Epidermal melanocyte (primary cell): ENCODE data around the gene GARRE1.
"Not testable (repeated sequence)": the region's sequence is repeated elsewhere in the genome, so short reads cannot be mapped to it uniquely, and the experiment has no call there.

Experiments
- DNase-seq: peaks from one replicate; pipeline ENCODE4 v3.0.0; 2011; ENCODE audit warnings: low spot score; ENCODE audit not compliant: insufficient read length

GARRE1 gene, protein sequence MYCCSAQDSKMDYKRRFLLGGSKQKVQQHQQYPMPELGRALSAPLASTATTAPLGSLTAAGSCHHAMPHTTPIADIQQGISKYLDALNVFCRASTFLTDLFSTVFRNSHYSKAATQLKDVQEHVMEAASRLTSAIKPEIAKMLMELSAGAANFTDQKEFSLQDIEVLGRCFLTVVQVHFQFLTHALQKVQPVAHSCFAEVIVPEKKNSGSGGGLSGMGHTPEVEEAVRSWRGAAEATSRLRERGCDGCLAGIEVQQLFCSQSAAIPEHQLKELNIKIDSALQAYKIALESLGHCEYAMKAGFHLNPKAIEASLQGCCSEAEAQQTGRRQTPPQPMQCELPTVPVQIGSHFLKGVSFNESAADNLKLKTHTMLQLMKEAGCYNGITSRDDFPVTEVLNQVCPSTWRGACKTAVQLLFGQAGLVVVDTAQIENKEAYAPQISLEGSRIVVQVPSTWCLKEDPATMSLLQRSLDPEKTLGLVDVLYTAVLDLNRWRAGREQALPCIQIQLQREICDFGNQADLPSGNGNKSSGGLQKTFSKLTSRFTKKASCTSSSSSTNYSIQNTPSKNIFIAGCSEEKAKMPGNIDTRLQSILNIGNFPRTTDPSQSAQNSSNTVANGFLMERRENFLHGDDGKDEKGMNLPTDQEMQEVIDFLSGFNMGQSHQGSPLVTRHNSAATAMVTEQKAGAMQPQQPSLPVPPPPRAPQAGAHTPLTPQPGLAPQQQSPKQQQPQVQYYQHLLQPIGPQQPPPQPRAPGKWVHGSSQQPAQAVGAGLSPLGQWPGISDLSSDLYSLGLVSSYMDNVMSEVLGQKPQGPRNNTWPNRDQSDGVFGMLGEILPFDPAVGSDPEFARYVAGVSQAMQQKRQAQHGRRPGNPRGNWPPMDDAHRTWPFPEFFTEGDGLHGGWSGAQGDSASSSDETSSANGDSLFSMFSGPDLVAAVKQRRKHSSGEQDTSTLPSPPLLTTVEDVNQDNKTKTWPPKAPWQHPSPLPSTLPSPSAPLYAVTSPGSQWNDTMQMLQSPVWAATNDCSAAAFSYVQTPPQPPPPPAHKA (N-terminal part only)

DNA sequence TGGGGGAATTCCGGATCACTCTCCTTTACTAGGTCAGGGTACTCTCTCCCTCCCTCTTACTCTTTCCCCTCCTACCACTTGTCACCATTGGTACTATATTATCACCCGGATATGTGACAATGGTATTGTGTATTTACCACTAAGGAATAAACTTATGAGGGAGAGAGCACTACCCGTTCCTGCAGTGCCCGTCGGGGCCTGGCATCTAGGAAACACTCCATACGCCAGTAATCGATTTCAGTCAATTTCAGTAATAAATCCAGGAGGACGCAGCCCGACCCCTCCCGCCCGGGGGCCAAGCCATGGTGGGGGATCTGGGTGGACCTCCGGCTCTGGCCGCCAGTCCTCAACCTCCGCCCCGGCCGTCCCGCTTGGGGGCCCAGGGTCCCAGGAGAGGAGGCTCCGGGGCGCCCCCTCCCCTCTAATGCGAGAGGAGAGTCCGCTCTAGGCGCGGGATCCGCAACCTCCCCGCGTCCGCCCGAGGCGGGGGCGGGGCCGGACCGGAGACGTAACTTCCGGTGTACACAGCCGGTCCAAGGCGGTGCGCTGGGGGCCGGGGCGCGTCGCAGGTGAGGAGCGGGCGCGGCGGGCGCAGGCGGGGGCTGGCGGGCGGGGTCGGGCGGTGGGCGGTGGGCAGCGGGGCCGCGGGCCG, at the start of gene GARRE1:
TSS of gene GARRE1 (plus strand) at position 509 of the 652 bp plus-strand sequence. CDS start 45,920 bp downstream, outside the sequence.
- peak; percentile 51 for DNase-seq

DNA sequence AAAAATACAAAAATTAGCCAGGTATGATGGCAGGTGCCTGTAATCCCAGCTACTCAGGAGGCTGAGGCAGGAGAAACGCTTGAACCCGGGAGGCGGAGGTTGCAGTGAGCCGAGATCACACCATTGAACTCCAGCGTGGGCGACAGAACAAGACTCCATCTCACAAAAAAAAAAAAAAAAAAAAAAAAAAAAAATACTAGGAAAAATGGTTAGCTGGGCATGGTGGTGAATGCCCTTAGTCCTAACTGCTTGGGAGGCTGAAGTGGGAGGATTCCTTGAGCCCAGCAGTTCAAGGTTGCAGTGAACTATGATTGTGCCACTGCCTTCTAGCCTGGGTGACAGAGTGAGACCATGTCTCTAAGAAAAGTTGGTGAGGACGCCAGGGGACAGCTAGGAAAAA, 49.0 kb upstream of the GARRE1 start:
- DNase-seq, result not testable (repeated sequence)

DNA sequence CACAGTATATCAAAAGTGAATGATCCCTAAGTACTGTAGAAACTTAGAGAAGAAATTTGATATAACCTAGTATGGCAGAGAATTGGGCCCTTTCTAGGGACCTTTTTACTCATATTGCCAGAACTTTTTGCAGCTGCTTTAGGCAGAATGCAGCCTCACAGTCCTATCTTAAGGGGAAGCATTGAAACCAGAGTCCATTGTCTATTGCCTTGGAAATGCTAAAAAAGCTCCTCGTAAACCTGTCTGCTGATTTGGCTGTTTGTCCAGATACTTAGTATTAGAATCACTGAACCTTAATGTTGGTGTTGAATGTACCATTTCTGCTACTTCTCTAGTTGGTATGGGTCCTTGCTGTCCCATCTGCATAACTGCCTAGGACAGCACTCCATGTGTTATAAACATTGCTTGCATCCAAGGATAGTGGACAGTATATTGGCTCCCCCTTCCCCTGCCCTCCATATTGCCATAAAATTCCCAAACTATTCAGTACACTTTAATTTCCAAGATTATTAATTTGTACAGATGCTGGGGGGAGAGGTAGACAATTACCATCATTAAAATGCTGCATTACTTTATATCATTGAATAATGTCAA, 46.0 kb upstream of the GARRE1 start:
- DNase-seq, result no peak

DNA sequence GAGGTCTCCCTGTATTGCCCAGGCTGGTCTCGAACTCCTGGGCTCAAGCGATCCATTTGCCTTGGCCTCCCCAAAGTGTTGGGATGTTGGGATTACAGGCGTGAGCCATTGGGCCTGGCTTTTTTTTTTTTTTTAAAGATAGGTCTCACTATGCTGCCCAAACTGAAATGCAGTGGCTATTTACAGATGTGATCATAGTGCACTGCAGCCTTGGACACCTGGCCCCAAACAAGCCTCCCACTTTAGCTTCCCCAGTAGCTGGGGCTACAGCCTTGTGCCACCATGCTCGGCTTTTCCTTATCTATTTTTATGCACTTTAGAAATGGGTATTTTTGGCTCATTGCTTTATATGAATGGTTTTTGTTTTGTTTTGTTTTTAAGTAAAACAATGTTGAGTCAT, 44.6 kb upstream of the GARRE1 start:
- no peak for DNase-seq

DNA sequence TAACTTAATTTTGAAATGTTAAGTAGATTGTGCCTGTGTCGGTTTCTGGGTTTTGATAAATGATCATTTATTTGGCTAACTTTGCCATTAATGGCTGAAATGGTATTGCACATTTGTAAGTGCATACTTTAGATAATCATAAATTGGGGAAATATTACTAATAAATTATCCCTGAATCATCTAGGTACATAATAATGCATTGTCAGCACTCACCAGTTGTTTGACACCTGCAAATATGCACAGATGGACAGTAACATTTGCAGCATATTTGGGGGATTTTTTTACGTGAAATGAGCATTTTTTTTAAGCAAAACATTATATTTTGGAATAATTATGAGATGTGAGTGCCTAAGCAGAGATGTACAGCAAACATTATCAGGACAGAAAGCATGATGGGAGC, 41.1 kb upstream of the GARRE1 start:
- no peak for DNase-seq

DNA sequence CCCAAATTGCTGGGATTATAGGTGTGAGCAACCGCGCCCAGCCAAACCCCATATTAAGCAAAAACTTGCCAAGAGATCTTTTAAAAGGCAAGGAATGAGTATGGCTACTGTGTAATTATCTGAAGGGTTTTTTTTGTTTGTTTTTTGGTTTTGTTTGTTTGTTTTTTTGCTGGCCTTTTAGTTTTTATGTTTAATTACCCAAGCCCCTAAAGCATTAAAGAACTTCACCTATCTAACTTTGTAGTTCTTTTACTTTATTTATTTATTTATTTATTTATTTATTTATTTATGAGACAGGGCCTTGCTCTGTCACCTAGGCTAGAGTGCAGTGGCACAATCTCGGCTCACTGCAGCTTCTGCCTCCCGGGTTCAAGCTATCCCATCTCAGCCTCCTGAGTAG, 40.3 kb upstream of the GARRE1 start:
- DNase-seq, result no peak

DNA sequence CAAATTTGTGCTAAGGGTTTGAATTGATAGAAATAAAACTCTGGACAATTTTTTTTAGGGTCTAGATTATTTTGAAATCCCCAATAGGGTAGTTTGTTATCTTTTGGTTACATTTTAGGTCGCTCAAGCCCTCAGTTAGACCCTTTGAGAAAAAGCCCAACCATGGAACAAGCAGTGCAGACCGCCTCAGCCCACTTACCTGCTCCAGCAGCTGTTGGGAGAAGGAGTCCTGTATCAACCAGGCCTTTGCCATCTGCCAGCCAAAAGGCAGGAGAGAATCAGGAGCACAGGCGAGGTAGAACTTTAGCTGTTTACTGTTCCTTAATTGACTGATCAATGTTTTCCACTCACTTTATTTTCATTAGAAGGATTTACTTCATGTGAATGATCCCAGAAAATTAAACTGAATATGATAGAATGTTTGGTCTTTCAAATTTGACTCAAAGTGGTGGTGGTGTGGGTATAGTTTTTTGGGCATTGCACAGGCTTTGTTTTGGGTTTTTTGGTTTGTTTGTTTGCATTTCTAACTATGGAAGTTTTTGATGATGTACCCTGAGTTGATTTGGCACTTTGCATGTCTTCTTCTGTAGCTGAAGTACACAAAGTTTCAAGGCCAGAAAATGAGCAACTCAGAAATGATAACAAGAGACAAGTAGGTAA, 39.2 kb upstream of the GARRE1 start:
- no peak for DNase-seq

DNA sequence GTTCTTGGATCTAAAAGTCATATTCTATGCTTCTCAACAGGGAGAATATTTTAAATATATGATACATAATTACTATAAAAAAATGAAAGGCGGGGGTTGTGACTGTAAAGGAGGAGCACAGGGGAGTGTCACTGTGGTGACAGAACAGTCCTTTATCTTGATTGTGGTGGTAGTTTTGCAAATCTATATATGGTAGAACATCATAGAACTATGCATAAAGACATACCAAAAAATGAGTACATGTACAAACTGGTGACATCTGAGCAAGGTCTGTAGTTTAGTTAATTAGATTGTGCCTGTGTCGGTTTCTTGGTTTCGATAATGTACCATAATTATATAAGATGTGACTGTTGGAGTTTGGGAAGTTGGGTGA, 38.7 kb upstream of the GARRE1 start:
- no peak for DNase-seq

DNA sequence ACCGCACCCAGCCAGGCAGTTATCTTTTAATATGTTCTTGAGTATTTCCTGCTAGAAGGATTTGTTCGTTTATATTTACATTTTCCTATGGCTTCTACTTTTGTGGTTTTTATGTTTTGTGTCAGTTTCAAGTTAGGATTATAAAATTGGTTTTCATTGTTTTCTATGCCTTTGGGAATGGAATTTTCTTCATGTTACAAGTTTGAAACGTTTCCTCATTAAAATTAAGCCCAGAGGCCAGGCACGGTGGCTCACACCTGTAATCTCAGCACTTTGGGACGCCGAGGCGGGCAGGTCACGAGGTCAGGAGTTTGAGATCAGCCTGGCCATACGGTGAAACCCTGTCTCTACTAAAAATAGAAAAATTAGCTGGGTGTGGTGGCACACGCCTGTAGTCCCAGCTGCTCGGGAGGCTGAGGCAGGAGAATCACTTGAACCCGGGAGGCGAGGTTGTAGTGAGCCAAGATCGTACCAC, 37.6 kb upstream of the GARRE1 start:
- not testable (repeated sequence) for DNase-seq

DNA sequence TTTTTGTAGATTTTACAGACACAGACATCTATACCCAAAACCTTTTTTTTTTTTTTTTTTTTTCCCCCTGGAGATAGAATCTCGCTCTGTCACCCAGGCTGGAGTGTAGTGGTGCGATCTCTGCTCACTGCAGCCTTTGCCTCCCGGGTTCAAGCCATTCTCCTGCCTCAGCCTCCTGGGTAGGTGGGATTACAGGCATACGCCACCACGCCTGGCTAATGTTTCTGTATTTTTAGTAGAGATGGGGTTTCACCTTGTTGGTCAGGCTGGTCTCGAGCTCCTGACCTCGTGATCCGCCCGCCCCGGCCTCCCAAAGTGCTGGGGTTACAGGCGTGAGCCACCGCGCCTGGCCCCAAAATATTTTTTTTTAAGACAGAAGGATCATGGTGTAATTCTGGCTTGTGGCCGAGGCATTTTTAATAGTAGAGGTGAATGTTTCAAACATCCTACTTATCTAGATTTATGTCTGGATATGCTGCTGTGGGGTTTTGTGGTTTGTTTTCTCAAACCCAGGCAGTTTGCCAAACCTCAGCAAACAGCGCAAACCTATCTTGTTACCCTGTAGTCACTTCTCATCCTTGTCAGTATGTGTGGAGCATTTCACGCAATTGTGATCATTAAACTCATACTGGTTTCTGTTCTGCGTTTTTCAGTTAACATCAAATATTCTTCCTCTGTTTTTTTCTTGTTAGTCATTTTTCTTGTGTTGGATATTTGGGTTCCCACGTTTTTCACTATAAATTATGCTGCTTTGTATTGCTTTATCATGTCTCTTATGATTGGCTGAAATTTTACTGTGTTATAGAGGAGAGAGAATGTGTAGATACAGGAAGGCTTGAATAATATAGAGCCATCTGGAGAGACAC, 36.2 kb upstream of the GARRE1 start:
- no peak for DNase-seq

DNA sequence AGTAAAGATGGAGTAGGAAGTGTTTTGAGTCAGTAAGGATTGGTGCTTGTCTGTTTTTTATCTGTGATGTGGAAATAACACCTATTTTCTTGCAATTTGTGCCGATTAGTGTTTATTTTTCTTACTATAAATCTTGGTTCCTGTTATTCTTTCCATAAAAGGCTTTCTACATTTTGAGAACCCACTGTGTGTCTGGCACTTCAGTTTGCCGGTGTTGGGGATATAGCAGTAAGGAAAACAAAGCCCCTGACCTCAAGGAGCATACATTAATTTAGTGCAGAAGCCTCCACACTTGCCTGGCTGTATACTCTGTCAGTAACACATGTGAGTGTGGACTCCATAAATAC, 35.6 kb upstream of the GARRE1 start:
- no peak for DNase-seq

DNA sequence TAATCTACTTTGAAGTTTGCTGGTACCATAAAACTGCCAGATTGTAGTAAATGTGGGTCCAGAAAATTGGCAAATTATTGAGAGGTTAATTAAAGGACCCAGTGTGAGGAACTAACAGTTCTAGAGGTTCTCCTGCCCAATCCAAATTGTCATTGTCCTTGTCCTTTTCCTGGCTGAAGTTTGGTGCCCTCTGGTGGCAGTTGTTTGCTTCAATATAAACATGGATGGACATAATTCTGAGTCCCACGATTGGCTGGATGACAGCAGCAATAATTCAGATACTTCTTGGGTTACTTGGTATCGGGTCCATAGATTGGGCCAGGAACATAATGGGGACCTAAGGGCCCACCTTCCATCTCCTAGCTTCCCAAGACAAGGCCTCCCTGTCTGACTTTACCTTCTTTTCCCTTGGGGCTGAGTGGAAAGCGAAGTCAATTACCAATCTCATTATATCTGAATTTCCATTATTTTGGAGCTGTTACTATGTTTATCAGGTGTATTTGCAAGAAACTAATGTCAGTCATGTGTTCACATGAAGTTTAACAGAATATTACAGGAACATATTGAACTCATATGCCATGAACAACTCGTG, 33.8 kb upstream of the GARRE1 start:
- peak; percentile 26 for DNase-seq

DNA sequence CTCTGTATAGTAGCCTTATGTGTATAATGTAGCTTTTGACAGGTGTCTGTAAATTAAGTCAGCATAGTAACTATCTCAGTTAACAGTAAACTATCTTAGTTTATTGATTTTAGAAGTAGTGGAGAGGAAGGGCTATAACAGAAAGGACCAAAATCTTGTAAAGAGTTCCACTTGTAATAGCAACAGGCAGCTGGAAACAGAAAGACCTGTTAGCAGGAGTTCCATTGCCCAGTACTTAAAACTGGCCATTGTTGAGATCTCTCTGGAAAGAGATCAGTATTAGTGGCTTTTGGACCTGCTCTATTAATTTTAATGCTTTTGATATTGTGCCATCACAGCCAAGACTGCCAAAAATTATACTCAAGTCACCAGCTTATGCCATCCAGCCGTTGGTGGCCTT, 32.0 kb upstream of the GARRE1 start:
- DNase-seq, result no peak

DNA sequence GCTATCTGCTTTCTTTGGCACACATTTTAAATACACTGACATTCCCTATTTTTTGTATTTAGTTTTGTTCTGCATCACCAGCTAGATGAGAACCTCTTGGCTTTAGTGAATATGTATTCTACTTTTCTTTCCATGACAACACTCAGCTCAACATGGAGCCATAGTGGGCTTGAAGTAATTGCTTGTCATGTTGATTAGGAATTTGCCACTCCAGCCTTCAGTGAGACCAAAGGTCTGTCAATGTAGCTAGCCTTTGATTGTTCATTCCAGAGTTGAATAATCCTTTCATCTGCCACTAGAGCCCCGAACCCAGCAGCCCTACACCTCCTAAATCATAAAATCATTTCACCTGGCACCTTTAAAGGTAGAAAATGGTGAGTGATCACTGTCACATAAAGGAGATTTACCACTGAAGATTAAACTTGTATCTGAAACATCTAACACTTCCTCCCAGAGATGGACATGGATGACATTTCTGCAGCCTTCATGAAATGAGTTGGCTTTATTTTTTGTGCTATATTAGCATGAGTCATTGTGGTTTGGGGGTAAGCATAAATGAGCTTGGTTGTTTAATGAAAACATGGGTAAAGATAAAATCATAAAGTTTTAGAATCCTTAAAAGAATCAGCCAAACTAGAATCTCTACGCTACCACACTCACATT, 29.2 kb upstream of the GARRE1 start:
- DNase-seq, result no peak

DNA sequence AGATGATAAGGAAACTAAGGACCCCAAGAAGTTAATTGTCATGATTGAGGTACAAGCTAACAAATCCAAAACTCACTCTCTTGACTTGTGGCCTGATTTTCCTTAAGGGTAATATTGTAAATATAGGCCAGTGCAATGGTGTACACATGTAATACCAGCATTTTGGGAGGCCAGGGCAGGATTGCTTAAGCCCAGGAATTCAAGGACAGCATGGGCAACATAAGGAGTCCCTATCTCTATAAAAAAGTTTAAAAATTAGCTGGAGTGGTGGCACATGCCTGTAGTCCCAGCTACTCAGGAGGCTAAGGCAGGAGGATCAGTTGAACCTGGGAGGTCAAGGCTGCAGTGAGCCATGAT, 28.7 kb upstream of the GARRE1 start:
- DNase-seq, result no peak

DNA sequence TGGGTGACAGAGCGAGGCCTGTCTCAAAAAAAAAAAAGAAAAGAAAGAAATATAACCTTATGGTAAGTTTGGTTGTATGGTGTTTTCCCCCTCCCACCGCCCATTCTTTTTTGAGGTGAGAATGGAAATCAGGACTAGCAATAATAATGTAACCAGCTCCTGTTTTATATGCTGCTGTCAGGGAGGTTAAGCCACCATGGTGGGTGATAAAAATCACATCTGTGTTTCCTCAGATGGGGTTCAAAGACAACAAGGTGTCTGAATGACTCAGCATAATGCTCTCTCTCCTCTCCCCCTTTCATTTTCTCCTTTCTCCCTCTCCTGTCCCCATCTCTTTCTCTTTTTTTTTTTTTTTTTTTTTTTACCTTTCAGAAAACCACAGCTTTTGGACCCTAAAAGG, 28.3 kb upstream of the GARRE1 start:
- no peak for DNase-seq

DNA sequence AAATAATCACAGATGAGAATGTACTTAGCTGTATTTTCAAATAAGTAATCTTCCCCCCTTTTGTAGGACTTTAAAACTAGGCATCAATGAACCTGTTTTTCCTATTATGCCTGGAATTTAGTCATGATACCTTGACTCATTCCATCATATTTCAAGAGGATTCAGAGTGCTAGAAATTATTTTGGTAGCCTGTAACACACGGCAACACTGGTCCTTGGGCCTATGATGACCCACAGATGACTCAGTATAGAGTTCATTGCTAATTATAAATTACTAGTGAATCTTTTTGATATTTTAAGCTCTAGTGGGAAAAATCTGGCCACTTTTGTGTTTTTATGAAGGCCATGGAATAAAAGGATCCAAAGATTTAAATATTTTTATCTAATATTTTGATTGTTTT, 26.0 kb upstream of the GARRE1 start:
- DNase-seq, result no peak

DNA sequence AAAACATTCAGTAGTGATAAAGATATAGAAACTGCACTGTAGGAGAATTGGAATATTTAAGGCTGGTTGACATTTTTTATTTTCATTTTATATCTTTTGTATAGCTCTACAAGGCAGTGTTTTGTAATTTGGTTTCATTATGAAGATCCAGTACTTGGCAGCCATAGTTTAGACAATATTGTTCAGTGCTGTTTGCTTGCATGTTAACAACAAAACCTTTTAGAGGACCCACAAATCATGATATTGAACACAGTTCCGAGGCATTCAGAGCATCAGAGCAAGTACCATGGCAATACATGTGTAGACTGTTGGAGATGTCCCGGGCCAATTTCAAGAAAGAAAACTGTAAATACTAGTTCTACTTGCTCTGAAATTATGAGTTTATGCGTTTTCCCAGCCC, 25.6 kb upstream of the GARRE1 start:
- DNase-seq, result no peak

DNA sequence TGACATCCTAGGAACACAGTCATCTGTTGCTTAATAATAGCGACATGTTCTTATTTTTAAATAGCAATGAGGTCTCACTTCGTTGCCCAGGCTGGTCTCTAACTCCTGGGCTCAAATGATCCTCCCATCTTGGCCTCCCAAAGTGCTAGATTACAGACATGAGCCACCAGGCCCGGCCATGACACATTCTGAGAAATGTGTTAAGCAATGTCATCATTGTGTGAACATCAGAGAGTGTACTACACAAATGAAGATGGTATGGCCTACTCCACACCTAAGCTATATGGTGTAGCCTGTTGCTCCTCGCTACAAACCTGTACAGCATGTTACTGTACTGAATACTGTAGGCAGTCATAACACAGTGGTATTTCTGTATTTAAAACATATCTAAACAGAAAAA, 24.6 kb upstream of the GARRE1 start:
- no peak for DNase-seq
